PC-3 (cell line): ENCODE measurements around the gene VPS36.
"Not testable (repeated sequence)": the region's sequence is repeated elsewhere in the genome, so short reads cannot be mapped to it uniquely, and the experiment has no call there.

ENCODE experiments used
- EZH2 ChIP-seq: fragments of 300-600 bp; sonication (generic); IDR thresholded peaks from one replicate; pipeline ENCODE4 v1.6.1; 2017; ENCODE audit warnings: antibody characterized with exemption, mild to moderate bottlenecking, low read length; ENCODE audit not compliant: unreplicated experiment
- EZH2phosphoT487 ChIP-seq: fragments of 300-600 bp; sonication (generic); IDR thresholded peaks from 2 replicates; pipeline ENCODE4 v1.6.1; 2018; ENCODE audit warnings: mild to moderate bottlenecking, antibody characterized with exemption, low read length, borderline replicate concordance
- TF ChIP-seq, protein P1 (sequence below): fragments of 300-600 bp; sonication (generic); conservative IDR thresholded peaks from 2 replicates; pipeline ENCODE4 v1.5.1; 2017; ENCODE audit warnings: antibody characterized with exemption, low read depth, mild to moderate bottlenecking, low read length

DNA sequence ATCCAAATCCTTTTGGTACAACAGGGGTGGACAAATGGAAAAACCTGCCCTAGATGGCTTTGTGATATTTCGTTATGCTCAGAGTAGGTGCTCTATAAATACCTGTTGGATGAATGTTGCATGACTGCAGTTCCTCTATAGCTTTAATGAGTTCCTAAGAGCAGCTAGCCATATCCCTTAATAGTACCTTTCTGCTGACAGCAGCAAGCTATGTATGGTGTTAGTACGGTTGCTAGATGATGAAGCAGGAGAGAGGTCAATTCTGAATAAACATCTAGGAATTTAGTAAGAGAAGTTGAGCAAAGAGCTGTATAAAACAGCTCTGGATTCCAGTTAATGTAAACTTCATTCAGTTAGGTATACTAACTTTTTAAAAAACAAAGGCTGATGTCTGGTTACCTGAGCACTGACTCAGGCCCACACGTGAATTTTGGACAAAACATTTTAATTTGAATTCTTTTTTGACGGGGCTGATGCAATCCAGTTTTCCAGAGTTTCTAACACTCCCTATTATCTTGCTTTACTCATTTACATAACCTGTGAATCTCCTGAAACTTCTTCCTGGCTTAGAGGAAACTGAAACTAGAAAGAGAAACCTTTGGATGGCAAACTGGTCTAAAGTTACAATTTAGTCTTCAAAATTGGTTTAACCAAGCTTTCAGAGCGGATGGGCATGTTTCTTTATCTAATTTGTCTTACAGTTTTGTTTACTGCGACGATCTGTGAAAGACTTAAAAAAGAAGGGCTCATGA is 30.4 kb upstream of the VPS36 start:
- TF ChIP-seq, protein P1, sequence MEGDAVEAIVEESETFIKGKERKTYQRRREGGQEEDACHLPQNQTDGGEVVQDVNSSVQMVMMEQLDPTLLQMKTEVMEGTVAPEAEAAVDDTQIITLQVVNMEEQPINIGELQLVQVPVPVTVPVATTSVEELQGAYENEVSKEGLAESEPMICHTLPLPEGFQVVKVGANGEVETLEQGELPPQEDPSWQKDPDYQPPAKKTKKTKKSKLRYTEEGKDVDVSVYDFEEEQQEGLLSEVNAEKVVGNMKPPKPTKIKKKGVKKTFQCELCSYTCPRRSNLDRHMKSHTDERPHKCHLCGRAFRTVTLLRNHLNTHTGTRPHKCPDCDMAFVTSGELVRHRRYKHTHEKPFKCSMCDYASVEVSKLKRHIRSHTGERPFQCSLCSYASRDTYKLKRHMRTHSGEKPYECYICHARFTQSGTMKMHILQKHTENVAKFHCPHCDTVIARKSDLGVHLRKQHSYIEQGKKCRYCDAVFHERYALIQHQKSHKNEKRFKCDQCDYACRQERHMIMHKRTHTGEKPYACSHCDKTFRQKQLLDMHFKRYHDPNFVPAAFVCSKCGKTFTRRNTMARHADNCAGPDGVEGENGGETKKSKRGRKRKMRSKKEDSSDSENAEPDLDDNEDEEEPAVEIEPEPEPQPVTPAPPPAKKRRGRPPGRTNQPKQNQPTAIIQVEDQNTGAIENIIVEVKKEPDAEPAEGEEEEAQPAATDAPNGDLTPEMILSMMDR = not testable (repeated sequence)
- TF ChIP-seq EZH2, EZH2phosphoT487: not testable (repeated sequence)
